Loucy (cell line): ENCODE data around the gene WNT3.

ENCODE experiments used
- EZH2phosphoT487 ChIP-seq: fragments of 200-600 bp; IDR thresholded peaks from 2 replicates; pipeline ENCODE4 v1.6.1; 2018; ENCODE audit warnings: antibody characterized with exemption, mild to moderate bottlenecking, moderate library complexity, borderline replicate concordance
- TF ChIP-seq, protein P1 (sequence below): fragments of 200-600 bp; sonication (generic); conservative IDR thresholded peaks from 2 replicates; pipeline ENCODE4 v1.5.1; 2014; ENCODE audit warnings: mild to moderate bottlenecking, antibody characterized with exemption, low read length

DNA sequence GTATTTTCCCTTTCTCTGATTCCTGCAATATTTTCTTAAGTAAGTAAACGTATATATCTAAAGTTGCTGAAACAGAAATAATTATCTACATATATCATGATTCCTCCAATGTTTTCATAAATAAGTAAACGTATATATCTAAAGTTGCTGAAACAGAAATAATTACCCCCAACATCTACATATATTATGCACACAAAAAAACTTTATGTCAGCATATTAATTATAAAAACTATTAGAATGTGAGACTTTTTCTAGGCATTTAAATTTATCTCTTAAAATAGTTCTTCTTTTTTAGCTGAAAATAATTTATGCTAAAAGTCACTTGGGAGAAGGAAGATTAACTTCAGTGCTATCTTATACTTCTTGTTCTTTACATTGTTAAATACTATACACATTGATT, 88.5 kb downstream of the WNT3 start:
- TF ChIP-seq, protein P1, sequence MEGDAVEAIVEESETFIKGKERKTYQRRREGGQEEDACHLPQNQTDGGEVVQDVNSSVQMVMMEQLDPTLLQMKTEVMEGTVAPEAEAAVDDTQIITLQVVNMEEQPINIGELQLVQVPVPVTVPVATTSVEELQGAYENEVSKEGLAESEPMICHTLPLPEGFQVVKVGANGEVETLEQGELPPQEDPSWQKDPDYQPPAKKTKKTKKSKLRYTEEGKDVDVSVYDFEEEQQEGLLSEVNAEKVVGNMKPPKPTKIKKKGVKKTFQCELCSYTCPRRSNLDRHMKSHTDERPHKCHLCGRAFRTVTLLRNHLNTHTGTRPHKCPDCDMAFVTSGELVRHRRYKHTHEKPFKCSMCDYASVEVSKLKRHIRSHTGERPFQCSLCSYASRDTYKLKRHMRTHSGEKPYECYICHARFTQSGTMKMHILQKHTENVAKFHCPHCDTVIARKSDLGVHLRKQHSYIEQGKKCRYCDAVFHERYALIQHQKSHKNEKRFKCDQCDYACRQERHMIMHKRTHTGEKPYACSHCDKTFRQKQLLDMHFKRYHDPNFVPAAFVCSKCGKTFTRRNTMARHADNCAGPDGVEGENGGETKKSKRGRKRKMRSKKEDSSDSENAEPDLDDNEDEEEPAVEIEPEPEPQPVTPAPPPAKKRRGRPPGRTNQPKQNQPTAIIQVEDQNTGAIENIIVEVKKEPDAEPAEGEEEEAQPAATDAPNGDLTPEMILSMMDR = no peak
- TF ChIP-seq EZH2phosphoT487 = no peak
